Uterus (tissue), 2 donors: Measurements from ENCODE around the gene ELP4.

ENCODE experiments used
- POLR2A ChIP-seq, 2 donors: fragments of 450-650 bp; IDR thresholded peaks; one replicate each; pipeline ENCODE4 v1.6.1; 2016; ENCODE audit warnings: antibody characterized with exemption in 2 of 2, mild to moderate bottlenecking in 1 of 2, moderate library complexity in 1 of 2
- TF ChIP-seq, protein P1 (sequence below), 4 experiments: fragments of 200-600 bp in 2 of 4; fragments of 450-650 bp in 2 of 4; sonication (generic) in 2 of 4; IDR thresholded peaks; one replicate each; pipeline ENCODE4 v1.5.1; 2016 to 2019; ENCODE audit warnings: antibody characterized with exemption in 4 of 4, mild to moderate bottlenecking in 2 of 4, moderate library complexity in 1 of 4

DNA sequence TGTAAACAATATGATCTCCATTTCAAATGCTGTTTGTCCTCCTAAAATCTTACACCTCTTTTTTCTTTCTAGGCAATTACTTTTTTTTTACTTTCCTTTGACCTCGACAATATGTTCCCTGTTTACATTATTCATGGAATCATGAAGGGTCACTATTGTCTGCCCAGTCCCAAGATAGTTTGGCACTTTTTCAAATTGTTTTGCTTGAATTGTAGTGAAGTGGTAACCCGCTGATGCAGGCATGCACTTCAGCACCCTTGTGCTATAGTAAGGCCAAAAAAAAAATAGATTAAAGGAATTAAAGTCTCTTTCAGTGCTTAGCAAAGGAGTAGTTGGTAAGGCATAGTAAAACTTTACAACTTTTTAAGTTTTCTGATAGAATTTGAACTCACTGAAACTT, 210.7 kb downstream of the ELP4 start:
- no peak for TF ChIP-seq POLR2A (IDR thresholded peaks at IDR 0.05)
- TF ChIP-seq, protein P1, sequence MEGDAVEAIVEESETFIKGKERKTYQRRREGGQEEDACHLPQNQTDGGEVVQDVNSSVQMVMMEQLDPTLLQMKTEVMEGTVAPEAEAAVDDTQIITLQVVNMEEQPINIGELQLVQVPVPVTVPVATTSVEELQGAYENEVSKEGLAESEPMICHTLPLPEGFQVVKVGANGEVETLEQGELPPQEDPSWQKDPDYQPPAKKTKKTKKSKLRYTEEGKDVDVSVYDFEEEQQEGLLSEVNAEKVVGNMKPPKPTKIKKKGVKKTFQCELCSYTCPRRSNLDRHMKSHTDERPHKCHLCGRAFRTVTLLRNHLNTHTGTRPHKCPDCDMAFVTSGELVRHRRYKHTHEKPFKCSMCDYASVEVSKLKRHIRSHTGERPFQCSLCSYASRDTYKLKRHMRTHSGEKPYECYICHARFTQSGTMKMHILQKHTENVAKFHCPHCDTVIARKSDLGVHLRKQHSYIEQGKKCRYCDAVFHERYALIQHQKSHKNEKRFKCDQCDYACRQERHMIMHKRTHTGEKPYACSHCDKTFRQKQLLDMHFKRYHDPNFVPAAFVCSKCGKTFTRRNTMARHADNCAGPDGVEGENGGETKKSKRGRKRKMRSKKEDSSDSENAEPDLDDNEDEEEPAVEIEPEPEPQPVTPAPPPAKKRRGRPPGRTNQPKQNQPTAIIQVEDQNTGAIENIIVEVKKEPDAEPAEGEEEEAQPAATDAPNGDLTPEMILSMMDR (IDR thresholded peaks at IDR 0.05), result no peak
